CD4-positive, alpha-beta T cell treated with Interleukin-4 for 4 hours (primary cell): ENCODE data around the gene IRF2BPL.

ENCODE experiments used
- DNase-seq: peaks from one replicate; pipeline ENCODE4 v3.0.0-alpha.2; 2020

The IRF2BPL gene

GRCh38 chr14:77028384-77029231, at the start of gene IRF2BPL:
Gene IRF2BPL, minus strand, starts transcription at chr14:77028708. Its CDS starts 916 bp downstream, at chr14:77027792.
- DNase-seq = peak; percentile 97

DNA sequence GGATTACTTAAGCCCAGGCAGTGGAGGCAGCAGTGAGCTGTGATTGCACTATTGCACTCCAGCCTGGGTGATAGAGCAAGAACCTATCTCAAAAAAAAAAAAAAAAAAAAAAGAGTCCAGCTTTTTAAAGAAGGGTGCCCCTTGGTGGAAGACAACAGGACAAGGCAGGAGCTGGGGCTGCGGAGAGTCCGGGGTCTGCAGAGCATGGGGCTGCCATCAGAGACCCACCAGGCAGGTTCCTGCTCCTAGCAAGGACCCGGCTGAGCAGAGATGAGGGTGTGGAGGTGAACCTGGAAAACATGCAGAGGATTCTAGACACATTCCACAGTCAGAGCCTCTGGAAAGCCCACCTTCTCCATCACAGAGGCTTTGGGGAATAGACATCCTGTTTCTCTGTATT, 48.5 kb upstream of the IRF2BPL start:
- DNase-seq = no peak

- DNase-seq = no peak
Observed at GRCh38 chr14:77076113-77076631, 47.7 kb upstream of the IRF2BPL start.

DNA sequence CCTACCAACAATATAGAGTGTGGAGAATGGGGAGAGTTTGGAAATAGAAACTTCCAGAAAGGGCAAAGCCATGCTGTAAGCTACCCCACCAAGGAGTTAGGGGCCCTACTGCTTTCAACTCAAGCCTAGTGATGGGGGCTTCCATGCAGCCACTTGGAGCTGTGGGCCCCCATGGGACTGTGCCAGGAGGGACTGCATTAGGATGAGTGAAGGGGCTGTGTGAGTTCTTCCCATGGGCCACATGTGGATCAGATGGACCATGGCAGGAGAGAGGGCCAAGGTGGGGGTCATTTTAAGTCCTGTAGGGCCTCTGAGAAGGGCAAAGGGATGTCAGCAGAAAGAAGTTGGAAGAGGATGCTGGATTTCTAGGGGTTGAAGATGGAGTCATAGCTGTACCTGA, 46.5 kb upstream of the IRF2BPL start:
- DNase-seq = no peak

GRCh38 chr14:77071938-77072388, 43.5 kb upstream of the IRF2BPL start:
- DNase-seq = no peak

- DNase-seq = no peak
Observed at GRCh38 chr14:77069551-77069950, 41.0 kb upstream of the IRF2BPL start.

GRCh38 chr14:77068517-77069200, 40.2 kb upstream of the IRF2BPL start:
- DNase-seq = no peak

- peak; percentile 39 for DNase-seq
Observed at GRCh38 chr14:77067632-77068516, 39.4 kb upstream of the IRF2BPL start.

DNA sequence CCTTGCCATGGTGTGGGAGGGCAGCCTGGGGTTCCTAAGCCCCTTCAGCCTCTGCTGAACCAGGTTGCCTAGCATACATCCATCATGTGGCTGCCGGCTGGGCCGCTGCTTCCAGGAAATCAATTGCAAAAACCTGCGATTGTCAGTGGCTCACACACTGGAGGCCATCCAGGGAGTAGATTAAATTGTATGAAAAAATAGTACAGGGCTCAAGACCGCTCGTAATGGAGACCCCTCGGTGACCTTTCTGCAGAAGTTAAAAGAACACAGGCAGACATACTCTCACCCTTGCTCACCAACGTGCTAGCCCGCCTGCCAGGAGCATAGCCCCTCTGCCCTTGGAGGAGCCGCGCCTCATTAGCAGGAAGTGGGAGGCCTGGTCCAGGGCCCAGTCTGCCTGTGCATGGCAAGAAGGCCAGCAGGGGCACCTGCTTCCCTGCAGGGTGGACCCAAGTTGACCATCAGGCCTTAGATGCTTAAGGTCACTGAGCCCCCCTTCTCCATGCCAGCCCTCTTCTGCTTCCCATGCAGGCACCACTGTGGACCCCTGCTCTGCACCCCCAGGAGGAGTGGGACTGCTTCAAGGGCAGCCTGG, 38.2 kb upstream of the IRF2BPL start:
- no peak for DNase-seq

DNA sequence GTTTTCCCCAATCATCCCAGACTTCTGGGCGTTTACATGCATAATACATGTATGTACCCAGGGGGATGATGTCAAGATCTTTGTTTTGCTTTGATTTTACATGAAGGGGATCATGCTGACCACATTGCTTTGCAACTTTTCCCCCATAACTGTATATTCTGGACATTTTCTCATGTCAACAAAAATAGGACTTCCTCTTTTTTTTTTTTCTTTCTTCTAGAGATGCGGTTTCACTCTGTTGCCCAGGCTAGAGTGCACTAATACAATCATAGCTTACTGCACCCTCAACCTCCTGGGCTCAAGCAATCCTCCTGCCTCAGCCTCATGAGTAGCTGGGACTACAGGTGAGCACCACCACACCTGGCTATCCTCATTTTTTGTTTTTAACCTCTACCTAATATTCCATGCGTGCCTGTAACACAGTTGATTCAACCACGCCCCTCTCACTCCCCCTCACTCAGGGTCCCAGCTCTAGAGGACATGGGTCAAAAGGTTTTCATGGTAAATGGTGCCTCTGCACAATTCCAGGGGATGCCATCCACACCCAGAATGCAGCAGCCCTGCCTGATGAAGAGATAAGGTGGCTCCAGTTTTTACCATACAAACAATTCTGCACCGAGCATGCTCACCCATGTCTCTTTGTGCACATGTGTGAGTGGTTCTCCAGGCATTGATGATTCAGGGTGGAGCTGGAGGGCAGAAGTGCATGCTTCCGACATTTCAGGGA, 37.5 kb upstream of the IRF2BPL start:
- DNase-seq = no peak

DNA sequence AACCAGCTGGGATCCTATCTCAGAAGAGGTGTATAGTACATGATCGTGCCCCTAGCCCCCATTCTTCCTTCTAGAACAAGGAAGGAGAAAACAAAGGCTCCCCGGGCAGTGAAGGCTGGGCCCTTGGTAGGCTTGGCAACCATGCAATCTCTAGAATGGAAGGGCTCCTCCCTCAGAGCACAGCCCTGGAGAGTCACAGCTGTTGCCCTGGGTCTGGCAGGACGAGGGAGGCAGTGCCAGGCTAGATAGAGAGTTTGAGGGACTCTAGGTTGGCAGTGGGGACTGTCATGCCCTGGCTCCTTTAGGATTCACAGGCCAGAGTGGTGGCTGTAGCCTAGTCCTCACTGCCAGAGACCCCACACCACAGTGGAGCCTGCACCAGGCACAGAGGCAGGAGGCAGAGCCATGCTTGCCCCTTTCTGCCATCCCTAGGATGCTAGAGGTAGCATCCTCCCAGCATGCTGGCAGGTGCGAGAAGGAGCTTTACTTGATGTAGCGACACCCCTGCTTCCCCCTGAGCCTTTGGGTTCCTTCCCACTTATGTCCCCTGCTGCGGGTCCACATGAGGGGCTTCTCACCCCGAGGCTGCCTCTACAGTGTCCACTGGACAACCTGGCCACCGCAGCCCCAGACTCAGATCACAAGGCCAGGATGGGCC, 36.1 kb upstream of the IRF2BPL start:
- DNase-seq = no peak

- no peak for DNase-seq
Observed at GRCh38 chr14:77063571-77064171, 35.2 kb upstream of the IRF2BPL start.

DNA sequence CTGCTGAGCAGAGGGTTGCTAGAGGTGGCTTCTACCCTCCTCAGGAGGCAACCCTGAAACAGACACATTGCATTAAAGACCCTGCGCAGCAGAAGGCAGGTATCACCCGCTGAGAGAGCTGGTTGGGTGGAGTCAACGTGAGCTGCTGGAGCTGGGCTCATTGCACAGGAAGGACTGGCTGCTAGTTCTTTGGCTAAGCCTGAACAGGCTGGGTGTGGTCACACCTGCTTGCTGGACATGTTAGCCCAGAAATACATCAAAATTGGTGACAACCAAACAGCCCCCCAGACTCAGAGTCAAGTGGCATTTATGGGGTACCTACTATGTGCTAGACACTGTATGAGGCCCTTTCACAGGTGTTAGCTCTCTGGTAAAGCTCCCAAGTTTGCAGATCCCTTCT, 33.8 kb upstream of the IRF2BPL start:
- DNase-seq = no peak

GRCh38 chr14:77061630-77062257, 33.2 kb upstream of the IRF2BPL start:
- no peak for DNase-seq

DNA sequence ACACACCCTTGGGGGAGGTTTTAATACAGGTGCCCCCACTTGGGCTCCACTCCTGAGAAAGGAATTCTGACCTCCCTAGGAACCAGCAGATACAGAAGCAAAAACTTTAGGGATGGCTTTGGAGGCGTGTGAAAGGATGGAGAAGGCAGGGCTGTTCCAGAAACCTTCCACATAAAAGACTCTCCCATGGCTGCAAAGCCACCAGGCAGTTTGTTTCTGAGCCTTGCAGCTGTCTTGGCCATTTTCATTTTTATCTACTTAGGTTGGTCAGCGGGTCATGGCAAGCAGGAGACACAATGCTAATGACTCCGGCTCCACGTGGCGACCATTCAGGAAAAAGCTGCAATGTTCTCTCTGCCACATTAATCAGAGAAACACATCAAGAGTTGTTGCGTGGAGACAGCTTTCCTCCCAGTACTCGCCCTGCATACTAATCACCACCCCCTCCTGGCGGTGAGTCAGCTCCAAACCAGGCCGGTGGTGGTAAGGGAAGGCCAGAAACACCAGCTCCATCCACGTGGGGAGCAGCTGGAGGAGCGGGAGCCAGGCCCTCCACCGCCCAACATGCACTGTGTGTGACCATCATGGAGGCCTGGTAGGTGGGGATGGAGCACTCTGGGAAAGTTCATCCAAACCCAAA, 30.9 kb upstream of the IRF2BPL start:
- DNase-seq = peak; percentile 41

DNA sequence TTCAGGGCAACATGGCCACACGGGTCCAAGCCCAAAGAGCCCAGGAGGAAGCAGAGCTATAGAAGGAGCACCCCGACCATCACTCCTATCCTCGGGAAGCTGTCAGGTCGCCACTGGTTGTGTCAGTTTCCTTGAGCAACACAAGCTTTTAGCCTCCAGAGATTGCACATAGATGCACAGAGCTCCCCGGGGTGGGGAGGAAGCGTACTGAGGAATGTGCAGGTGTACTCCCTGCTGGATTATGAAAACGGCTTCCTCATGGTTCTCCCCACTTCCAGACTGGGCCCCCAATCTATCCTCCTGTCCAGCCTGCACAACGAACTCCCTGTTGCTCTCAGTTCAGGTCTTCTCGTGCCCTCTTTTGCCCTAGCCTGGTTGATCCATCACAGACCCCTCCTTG, 30.3 kb upstream of the IRF2BPL start:
- no peak for DNase-seq

DNA sequence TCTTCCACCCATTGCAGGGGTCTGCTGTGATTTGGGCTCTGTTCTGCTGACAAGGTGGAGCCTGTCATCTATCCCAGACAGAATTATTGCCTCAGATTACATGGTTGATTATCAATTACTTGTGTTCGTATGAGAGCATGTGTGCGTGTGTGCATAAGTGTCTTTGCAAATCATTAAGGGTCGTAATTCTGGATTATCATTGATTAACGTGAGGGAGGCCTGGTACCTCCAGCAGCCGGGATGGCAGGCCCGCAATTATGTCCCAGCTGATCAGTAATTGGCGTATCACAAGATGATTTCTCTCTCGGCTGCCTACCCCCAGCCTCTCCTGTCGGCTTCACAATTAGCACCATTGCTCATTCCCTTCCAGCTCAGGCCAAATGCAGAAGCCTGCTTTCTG, 29.6 kb upstream of the IRF2BPL start:
- no peak for DNase-seq

- DNase-seq = no peak
Observed at GRCh38 chr14:77055981-77056380, 27.5 kb upstream of the IRF2BPL start.

GRCh38 chr14:77055306-77055705, 26.8 kb upstream of the IRF2BPL start:
- DNase-seq = peak; percentile 55
